GM15510 (cell line): ENCODE results near the gene MYBPHL.

ENCODE experiments used
- POLR2A ChIP-seq: IDR thresholded peaks from 3 replicates; pipeline ENCODE4 v1.6.1; 2011; ENCODE audit warnings: borderline replicate concordance; ENCODE audit not compliant: insufficient read length; ENCODE audit errors: extremely low read depth

MYBPHL gene

GRCh38 chr1:109312978-109313775 lies 6.4 kb upstream of the MYBPHL start:
- no peak for TF ChIP-seq POLR2A

DNA sequence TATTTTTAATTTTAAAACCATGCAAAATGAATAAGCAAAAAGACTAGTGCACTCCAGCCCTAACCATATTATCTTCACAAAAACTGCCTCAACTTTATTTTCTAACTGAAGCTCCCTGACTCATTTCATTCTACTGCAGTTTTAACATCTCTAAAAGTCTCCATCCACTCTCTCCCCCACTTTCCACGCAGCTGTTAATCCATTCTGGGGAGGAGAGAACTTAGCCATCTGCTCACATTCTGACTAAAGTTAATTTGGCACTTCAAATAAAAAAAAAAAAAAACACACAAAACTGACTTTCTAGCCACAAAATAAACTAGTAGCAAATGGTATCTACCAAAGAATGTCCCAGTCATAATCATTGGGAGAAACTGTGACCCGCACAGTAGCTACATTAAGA lies 5.4 kb upstream of the MYBPHL start:
- no peak for TF ChIP-seq POLR2A

- no peak for TF ChIP-seq POLR2A
Measured at GRCh38 chr1:109309347-109309746, 2.5 kb upstream of the MYBPHL start.

DNA sequence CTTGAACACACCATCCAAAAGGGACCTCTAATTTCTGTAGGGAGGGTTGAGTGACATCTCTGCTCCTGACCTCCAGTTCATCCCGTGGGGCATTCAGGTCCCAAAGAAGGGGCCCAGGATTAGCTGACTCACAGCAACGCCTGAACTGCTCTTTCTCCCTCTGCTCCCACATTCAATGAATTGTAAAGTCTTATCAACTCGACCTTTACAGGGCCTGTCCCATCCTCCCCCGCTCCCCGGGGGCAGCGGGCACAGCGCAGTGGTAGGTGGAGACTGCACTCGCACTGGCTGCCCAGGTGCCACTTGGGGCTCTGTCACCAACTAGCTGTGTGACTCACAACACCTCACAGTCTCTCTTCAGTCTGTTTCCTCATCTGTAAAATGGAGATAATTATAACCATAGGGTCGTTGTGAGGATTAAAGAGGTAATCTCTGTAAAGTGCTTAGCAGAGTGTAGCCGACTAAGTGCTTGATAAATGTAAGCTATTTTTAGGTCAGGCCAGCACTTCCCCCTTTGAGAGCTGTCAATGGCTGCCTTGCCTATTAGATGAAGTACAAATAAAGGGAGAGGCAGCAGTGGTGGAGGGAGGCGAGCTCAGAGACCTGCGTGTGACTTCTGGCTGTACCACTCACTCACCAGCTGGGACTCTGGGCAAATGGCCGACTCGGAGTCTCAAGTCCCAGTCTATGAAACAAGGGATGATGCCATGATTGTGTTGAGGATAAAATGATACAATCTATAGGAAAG lies 637 bp upstream of the MYBPHL start:
- TF ChIP-seq POLR2A: no peak

GRCh38 chr1:109304226-109304920 lies 2.4 kb downstream of the MYBPHL start:
- no peak for TF ChIP-seq POLR2A

DNA sequence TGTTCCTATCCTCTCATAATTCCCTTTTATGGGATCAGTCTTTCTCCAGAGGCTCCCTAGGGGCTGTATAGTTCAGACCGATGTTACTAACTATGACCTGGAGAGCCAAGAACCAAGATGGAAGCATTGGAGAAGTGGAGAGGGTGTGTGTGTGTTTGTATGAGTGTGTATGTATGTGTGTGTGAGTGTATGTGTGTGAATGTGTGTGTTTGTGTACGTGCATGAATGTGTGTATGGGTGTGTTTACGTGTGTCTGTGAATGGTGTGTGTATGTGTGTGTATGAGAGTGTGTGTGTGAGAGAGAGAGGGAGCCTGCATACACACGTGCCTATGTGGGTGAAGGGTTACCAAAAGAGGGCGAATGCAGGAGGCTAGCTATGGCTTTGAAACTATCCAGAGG lies 4.9 kb downstream of the MYBPHL start:
- TF ChIP-seq POLR2A: no peak

- TF ChIP-seq POLR2A: no peak
Measured at GRCh38 chr1:109300650-109301151, 6.1 kb downstream of the MYBPHL start.

DNA sequence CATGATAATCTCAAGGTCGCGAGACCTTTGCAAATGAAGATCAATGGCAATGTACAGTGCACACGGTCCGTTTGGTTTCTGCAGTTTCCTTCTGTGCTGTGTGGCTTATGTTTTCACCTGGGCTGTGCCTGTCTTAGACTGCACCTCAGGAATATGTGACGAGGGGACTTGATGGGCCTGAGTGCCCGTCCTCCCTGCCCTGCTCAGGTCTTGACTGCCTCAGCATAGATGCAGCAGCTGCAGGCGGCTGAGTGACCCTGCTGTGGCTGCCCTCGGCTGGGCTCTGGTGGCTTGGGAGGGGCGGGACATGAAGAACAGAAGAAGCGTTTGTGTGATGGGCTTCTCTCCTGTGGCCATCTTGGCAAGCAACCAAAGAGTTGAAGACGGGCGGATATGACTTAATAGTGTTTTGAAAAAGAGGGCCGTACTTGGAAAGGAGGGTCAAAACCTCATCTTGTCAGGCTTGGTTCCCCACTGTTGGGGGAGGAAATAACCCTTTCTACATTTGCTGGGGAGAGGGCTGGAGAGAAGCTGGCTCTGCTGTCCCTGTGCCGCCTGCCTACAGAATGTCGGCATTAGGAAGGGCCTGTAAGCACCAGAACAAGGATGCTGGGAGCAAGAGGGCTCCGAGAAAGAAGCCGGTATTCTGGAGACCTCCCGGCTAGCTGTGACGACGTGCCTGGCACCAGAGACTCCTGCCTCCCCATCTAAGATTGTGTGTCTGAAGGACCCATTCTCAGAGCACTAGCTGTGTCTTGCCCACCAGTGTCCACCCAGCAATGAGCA lies 7.1 kb downstream of the MYBPHL start:
- no peak for TF ChIP-seq POLR2A

DNA sequence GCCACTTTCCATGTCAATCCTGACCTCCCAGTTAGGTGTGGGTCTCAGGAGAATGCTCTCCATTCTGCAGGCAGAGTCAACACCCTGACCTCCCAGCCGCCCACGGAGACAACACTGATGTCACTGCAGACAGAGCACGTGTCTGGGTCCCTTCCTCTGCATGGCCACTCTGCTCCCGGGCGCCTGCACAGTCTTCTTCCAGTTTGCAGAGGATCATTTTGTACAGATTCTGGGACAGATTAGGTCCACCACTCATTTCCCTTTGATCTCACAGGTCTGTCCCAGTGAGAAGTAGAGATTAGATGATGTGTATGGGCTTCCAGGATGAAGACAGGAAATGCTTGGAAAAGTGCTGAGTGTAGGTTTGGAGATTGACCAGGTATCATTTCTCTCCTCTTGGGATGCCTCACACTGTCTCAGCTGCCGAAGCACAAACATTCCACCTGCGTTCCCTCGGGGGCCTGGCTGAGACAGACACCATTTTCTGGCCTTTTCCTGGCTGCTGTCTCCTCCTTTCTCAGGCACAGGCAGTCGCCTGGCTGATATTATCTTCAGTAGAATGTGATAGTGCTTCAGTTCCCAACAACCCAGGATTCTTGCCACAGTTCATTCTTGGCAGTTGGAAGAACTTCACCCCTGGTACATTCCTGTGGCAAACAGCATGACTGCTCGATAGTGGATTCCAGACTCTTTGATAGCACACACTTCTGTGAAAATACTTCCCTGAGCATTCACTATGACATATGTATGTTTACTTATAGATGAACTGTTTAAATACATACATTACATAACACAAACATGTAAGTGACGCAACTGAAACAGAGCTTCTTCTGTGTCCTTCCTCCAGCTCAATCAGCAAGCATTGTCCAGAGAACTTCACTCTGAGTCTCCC lies 7.9 kb downstream of the MYBPHL start:
- TF ChIP-seq POLR2A: no peak

GRCh38 chr1:109296782-109297181 lies 10.0 kb downstream of the MYBPHL start:
- TF ChIP-seq POLR2A: no peak

GRCh38 chr1:109295712-109296415 lies 10.9 kb downstream of the MYBPHL start:
- TF ChIP-seq POLR2A: no peak

DNA sequence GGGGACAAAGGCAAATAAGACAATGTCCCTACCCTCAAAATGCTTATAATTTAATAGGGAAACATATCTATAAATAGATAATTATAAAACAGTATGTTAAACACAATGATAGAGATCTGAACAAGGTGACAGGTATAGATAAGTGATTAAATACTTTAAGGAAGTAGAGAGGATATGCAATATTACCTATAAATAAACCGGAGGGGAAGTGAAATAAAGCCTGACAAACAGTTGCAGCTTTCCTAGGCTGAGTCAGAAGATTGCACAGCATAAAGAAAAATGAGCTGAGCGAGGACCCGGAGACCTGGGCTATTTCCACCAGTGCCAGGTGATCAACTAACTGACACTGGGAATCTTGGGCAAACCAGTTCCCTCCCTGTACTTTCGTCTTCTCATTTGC lies 12.3 kb downstream of the MYBPHL start:
- no peak for TF ChIP-seq POLR2A

DNA sequence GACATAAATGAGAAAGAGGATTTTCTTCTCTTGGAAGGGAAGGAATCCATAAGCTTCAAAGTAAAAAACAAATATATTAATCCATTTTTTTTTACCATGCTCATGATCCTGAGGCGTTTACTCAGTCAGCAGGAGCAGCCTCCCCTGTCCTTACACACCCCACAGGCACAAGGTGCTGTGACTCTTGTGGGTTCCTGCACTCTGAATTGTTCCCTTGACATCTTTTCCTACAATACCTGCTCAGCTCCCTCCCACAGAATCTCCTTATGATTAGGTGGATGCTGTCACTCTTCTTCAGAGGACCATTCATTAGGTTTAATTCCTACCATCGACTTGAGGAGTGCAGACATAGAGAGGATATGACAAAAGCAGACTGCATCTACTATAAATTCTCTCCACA lies 13.8 kb downstream of the MYBPHL start:
- TF ChIP-seq POLR2A: no peak
